Breast epithelium (tissue), 4 donors: Measurements from ENCODE around the gene SLC12A4. TPM values are rescaled to one million over a fixed set of nuclear protein-coding genes. Genes with fewer than 3 reads are reported as not detected.

Source experiments
- DNase-seq, 2 donors: peaks; one replicate each; pipeline ENCODE4 v3.0.0-alpha.2; 2019; ENCODE audit warnings: low spot score in 2 of 2
- H3K27ac ChIP-seq, 2 donors: fragments of 200-600 bp; sonication (generic) in 1 of 2; one replicate each; pipeline ENCODE4 v1.5.1; 2016 to 2019; ENCODE audit warnings: mild to moderate bottlenecking in 1 of 2
- H3K27me3 ChIP-seq, 2 donors: fragments of 200-600 bp; sonication (generic) in 1 of 2; one replicate each; pipeline versions ENCODE4 v1.5.1 to v1.6.0; 2017 to 2019; ENCODE audit warnings: control low read depth in 1 of 2, mild to moderate bottlenecking in 1 of 2
- H3K36me3 ChIP-seq: fragments of 200-600 bp; one replicate; pipeline ENCODE4 v1.5.1; 2019
- H3K4me1 ChIP-seq, 2 donors: fragments of 200-600 bp; sonication (generic); one replicate each; pipeline ENCODE4 v1.5.1; 2016 to 2019; ENCODE audit warnings: control low read depth in 1 of 2
- H3K4me3 ChIP-seq, 3 donors: fragments of 200-600 bp; sonication (generic); 1 replicate in 2 of 3; 2 replicates in 1 of 3; pipeline ENCODE4 v1.5.1; 2016 to 2019; ENCODE audit warnings: mild to moderate bottlenecking in 3 of 3, moderate library complexity in 2 of 3
- H3K9me3 ChIP-seq, 2 donors: fragments of 200-600 bp; sonication (generic) in 1 of 2; one replicate each; pipeline ENCODE4 v1.5.1; 2016 to 2019; ENCODE audit warnings: control low read depth in 1 of 2
- POLR2A ChIP-seq: fragments of 450-650 bp; IDR thresholded peaks from one replicate; pipeline ENCODE4 v1.6.1; 2016; ENCODE audit warnings: antibody characterized with exemption, mild to moderate bottlenecking, moderate library complexity
- POLR2AphosphoS5 ChIP-seq, 3 donors: sonication (generic); formaldehyde crosslinking; IDR thresholded peaks; one replicate each; pipeline ENCODE4 v1.6.1; 2017; ENCODE audit warnings: antibody characterized with exemption in 3 of 3
- intact Hi-C: fragments of 100-400 bp; cut with DNase I; formaldehyde crosslinking; loops from one replicate; pipeline ENCODE4 v1.15.1; 2023; ENCODE audit warnings: low total_unique reads
- total RNA-seq, 3 donors: library from RNA; depleted of rRNA; stranded (reverse); fragments of >200 nt; gene quantifications; one replicate each; pipeline ENCODE4 v1.1.0, GENCODE V29; 2016
- TF ChIP-seq, protein P1 (sequence below), 3 donors: fragments of 450-650 bp; IDR thresholded peaks; one replicate each; pipeline ENCODE4 v1.5.1; 2016 to 2017; ENCODE audit warnings: antibody characterized with exemption in 3 of 3, mild to moderate bottlenecking in 3 of 3, moderate library complexity in 3 of 3

SLC12A4 gene
- total RNA-seq, 3 donors from 2014 or later, result 32.1 to 64.9 (median 53.6) TPM

DNA sequence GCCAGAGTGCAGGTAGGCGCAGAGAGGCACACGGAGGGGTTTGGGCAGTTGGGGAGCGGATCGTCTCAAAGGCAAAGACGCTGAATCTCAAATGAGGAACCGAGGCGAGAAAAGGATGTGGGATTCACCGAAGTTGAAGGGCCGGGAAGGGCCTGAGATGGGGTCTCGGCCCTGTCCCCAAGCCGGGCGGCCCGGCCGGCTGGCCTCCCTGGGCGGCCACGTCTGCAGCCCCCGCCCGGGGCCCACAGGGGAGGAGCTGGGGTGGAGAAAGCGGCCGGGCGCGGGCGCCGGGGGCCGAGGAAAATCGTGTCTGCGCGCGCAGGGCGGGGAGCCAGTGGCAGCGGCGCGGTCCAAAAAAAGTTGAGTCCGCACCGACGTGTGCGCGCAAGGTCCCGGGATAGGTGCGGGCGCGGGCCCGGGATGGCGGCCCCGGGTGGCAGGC is 458 bp downstream of the SLC12A4 start:
- H3K27me3 ChIP-seq, result no peaks in the 10 kb centered on the region
- H3K9me3 ChIP-seq, result no peaks in the 10 kb centered on the region
- no peaks in the 10 kb centered on the region for H3K36me3 ChIP-seq
- no peak for DNase-seq
- TF ChIP-seq, protein P1, sequence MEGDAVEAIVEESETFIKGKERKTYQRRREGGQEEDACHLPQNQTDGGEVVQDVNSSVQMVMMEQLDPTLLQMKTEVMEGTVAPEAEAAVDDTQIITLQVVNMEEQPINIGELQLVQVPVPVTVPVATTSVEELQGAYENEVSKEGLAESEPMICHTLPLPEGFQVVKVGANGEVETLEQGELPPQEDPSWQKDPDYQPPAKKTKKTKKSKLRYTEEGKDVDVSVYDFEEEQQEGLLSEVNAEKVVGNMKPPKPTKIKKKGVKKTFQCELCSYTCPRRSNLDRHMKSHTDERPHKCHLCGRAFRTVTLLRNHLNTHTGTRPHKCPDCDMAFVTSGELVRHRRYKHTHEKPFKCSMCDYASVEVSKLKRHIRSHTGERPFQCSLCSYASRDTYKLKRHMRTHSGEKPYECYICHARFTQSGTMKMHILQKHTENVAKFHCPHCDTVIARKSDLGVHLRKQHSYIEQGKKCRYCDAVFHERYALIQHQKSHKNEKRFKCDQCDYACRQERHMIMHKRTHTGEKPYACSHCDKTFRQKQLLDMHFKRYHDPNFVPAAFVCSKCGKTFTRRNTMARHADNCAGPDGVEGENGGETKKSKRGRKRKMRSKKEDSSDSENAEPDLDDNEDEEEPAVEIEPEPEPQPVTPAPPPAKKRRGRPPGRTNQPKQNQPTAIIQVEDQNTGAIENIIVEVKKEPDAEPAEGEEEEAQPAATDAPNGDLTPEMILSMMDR (IDR thresholded peaks at IDR 0.05), result no peak
- TF ChIP-seq POLR2AphosphoS5 (IDR thresholded peaks at IDR 0.05) (no peak), POLR2A (no peak)
- H3K4me1 ChIP-seq, result peaks cover 4 to 14% of the 10 kb centered on the region in 2 donors
- peak overlapping the region; percentile 84 to 96 (median 89) for H3K4me3 ChIP-seq
- H3K27ac ChIP-seq, result peak overlapping the region; percentile 92 to 98
- intact Hi-C loops, result no loop called here

DNA sequence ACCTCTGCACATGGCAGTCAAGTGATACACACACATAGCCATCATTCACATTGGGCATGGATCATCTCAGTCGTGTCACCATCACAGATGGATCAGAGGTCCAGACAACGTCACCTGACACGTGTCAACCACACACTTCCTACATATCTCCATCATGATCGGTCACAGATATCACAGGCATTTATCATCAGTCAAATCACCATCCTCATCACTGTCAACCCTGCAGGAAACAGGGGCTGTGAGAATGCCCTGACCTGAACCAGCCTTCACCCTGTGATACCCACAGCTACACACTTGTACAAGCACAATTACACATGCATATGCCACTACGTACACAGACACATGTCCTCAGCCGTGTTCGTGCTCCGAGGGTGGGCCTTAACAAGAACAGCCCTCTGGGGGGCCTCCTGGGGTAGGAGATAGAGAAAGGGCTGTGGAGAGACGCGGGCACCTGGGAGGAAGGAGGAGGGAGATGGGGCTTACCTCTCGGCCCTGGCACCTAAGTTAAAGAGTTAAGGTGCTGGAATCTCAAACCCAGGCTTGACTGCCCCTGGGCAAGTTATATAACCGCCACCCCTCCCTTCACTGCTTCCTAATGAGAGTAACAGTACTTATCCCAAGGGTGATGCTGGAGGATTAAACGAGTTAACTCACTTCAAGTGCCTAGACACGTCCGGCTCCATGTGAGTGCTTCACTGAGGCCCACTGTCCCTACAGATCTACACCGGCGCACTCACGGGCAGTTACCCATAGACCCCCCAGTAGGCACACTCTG is 1.1 kb downstream of the SLC12A4 start:
- no peak for DNase-seq
- Histone ChIP-seq H3K36me3 (no peaks in the 10 kb centered on the region), H3K27ac (peak overlapping the region; percentile 92 to 98), H3K27me3 (no peaks in the 10 kb centered on the region), H3K4me1 (peaks cover 8 to 20% of the 10 kb centered on the region in 2 donors), H3K9me3 (no peaks in the 10 kb centered on the region), H3K4me3 (peak overlapping the region; percentile 84 to 96 (median 89))
- TF ChIP-seq POLR2AphosphoS5 (IDR thresholded peaks at IDR 0.05) (no peak), POLR2A (no peak)
- TF ChIP-seq, protein P1 (IDR thresholded peaks at IDR 0.05), result no peak
- intact Hi-C loops, result no loop called here

DNA sequence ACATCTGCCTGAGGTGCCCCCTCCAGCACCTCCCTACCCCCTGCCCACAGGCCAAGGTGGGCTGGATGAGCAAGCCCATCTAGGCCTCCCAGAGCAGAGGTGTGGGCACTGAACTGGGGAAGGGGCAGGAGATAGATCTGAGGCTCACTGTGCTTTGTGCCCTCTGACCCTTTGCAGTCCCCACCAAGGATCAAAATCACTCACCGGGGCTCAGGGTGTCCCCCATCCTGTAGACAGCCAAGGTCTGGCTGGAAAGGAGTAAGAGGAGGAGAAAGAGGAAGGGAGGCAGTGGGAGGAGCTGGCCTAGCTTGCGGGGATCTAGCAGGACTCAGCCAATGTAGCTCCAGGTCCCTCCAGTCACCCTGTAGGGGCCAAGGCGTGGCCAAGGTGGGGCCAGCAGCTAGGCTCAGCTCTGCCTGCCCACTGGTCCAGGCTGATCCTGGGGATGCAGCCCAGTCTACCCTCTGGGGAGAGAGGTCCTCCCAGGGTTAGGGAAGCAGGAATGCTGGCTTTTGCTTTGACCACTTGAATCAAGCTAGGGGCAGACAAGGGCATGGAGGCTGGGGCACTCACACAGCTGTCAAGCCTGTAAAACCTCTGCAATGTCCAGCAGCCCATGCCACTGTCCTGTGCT is 1.8 kb downstream of the SLC12A4 start:
- Histone ChIP-seq H3K27ac (peak overlapping the region; percentile 92 to 98), H3K27me3 (no peaks in the 10 kb centered on the region), H3K4me3 (peak overlapping the region; percentile 84 to 96 (median 89)), H3K9me3 (no peaks in the 10 kb centered on the region), H3K36me3 (no peaks in the 10 kb centered on the region), H3K4me1 (peaks cover 14 to 27% of the 10 kb centered on the region in 2 donors)
- TF ChIP-seq, protein P1 (IDR thresholded peaks at IDR 0.05), result no peak
- no peak for TF ChIP-seq POLR2A
- TF ChIP-seq POLR2AphosphoS5 (IDR thresholded peaks at IDR 0.05), result no peak
- no peak for DNase-seq
- intact Hi-C loops, result no loop called here

DNA sequence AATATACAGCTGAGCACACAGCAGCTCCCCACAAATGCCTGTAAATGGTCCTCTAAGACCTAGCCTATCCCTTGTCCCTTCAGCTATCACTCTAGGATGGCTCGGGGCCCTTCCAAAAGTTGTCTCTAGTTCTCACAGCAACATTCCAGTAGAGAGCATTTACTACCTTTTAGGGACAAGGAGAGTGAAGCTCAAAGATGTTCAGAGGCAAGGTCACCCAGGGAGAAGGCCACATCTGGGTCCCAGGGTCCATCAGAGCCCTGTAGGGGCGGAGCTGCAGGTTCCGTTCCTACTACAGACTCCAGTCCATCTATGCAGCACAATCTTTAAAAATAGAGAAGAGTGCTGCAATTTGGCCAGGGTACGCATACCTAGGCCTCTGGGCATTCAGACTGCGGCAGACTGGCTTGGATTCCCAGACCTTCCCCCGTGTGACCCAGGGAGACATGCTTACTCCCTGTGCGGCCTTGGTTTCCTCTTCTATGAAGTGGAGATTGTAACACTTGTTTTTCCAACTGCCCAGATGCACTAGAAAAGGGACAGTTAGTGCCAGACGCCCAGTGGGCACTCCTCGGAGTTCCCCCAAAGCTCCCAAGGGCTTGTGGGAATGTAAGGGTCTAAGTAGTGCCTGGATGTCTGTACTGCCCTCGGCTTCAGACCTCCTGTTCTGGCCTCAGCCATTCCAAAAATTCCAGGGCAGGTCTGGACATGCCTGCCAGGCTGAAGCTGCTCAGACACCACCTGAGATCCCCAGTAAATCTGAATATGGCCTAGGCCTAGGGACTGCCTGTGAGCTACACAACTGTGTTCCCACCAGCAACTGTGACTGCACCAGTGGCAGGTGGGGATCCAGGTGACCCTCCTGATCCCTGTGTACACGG is 2.5 kb downstream of the SLC12A4 start:
- peak overlapping the region; percentile 92 to 98 for H3K27ac ChIP-seq
- intact Hi-C loops, result no loop called here
- TF ChIP-seq POLR2AphosphoS5 (IDR thresholded peaks at IDR 0.05) (no peak), POLR2A (no peak)
- TF ChIP-seq, protein P1 (IDR thresholded peaks at IDR 0.05), result no peak
- no peaks in the 10 kb centered on the region for H3K27me3 ChIP-seq
- peak in 1 of 2 donors; percentile 58 for DNase-seq
- peaks cover 20 to 33% of the 10 kb centered on the region in 2 donors for H3K4me1 ChIP-seq
- H3K4me3 ChIP-seq, result peak overlapping the region; percentile 84 to 96 (median 89)
- H3K36me3 ChIP-seq, result no peaks in the 10 kb centered on the region
- no peaks in the 10 kb centered on the region for H3K9me3 ChIP-seq
